ENCODE data around the gene IL1RAPL2. TPM values are rescaled to one million over a fixed set of nuclear protein-coding genes. Genes with fewer than 3 reads are reported as not detected.
"Not testable (repeated sequence)": the region's sequence is repeated elsewhere in the genome, so short reads cannot be mapped to it uniquely, and the experiment has no call there.

Gene IL1RAPL2
- total RNA-seq, 2 experiments from 2014 or later, result not detected

DNA sequence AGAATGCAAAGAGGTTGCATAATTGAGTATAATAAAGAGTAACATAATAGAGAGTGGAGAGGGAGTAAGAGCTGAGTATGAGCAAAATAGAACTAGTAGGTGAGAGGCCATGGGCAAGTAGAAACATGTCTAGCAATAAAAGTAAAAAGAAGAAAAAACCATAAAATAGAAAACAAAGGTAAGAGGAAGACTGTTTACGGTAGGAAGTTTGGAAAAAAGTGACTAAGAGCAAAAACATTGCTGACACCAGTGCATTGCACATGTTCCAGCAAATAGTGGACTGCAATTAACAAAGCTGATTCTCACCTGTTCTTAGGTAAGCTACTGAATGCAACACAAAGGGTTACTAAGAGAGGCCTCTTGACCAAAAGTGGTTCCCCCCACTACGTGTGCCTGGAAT lies 451.6 kb downstream of the IL1RAPL2 start:
- H3K27ac Mint-ChIP-seq, result no peak overlapping the region
- H3K4me3 Mint-ChIP-seq, result no peak overlapping the region
- H3K36me3 Mint-ChIP-seq (ENCODE audit: low read depth), result no peaks in the 10 kb centered on the region
- POLR2A ChIA-PET, result no interaction called here
- CTCF ChIA-PET, result interaction anchor here (1.2 kb wide), 1 partner anchor 10 kb away, joined by 4 read pairs; no protein-coding TSS in a partner anchor
- no peak for DNase-seq
- H3K9me3 Mint-ChIP-seq, result no peaks in the 10 kb centered on the region
- no peaks in the 10 kb centered on the region for H3K27me3 Mint-ChIP-seq
- H3K4me1 Mint-ChIP-seq, result no peaks in the 10 kb centered on the region

- Mint-ChIP-seq H3K27me3 (no peaks in the 10 kb centered on the region), H3K27ac (no peak overlapping the region), H3K36me3 (ENCODE audit: low read depth) (no peaks in the 10 kb centered on the region), H3K4me1 (no peaks in the 10 kb centered on the region), H3K4me3 (no peak overlapping the region), H3K9me3 (no peaks in the 10 kb centered on the region)
- ChIA-PET POLR2A (no interaction called here), CTCF (no interaction called here)
- no peak for DNase-seq
Observed at GRCh38 chrX:105018865-105019264, 452.9 kb downstream of the IL1RAPL2 start.

DNA sequence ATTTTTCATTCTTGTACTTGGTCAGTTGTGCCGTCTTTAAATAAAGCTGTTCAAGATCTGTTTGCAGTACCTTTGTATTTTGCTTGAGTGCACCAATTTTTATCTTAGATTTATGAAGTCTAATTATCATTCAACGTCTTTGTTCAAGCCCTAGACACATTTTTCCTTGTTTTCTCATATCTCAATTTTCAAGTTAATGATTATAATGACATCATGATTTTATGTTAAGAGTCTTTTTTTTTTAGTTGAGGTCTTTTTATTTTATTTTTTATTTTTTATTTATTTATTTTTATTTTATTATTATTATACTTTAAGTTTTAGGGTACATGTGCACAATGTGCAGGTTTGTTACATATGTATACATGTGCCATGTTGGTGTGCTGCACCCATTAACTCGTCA lies 463.0 kb downstream of the IL1RAPL2 start:
- H3K4me3 Mint-ChIP-seq; H3K4me1 Mint-ChIP-seq; H3K9me3 Mint-ChIP-seq; CTCF ChIA-PET; POLR2A ChIA-PET; H3K27me3 Mint-ChIP-seq; H3K27ac Mint-ChIP-seq; DNase-seq; H3K36me3 Mint-ChIP-seq (ENCODE audit: low read depth): not testable (repeated sequence)

DNA sequence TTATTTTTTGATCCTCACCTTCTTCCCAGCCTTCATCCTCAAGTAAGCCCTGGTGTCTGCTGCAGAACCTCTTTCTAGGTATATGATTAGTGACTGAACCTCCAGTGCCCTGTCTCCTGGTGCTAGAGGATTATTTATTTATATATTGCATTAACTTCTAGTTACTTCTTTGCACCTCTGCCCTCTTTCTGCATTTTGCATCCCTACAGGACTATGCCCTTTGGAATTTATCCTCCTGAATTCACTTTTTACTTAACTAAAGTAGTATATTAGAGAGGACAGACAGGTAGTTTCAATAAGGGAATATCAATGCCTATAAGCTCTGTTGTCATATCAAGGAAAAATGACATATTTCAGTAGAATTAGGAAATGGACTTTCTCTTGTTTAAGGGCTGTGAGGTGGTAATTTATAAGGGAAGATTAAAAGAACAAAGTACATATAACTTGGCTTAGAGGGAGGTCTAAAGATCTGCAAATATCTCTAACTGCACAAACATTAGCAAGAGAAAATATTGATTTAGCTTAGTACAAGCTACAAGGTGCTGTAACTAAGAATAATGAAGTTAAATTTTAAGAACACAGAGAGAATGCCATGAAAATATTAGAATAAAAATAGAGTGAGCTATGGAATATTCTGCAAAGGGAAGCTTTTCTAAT lies 472.8 kb downstream of the IL1RAPL2 start:
- no peaks in the 10 kb centered on the region for H3K36me3 Mint-ChIP-seq (ENCODE audit: low read depth)
- no peak overlapping the region for H3K27ac Mint-ChIP-seq
- no peak for DNase-seq
- CTCF ChIA-PET, result no interaction called here
- H3K4me3 Mint-ChIP-seq, result no peak overlapping the region
- H3K9me3 Mint-ChIP-seq, result no peaks in the 10 kb centered on the region
- H3K4me1 Mint-ChIP-seq, result no peaks in the 10 kb centered on the region
- no peaks in the 10 kb centered on the region for H3K27me3 Mint-ChIP-seq
- POLR2A ChIA-PET, result no interaction called here

DNA sequence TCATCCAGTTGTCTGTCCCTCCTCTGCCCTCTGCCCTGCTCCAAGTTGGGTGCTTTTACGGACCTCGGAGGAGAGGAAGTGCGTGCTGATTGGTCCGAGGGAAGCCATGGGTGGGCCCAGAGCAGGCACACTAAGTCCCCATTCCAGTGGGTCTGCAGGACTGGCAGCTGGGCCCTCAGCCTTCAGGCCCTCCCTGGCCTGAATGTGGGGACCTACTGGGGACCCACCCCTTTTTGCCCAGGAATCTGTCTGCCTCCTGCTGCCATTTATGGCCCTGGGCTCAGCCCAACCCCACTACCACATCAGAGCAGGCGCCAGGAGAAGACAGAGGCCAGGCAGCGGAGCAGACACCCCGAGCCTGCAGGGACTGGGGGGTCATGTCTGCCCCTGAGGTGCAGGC lies 484.9 kb downstream of the IL1RAPL2 start:
- Mint-ChIP-seq H3K4me1 (no peaks in the 10 kb centered on the region), H3K27me3 (no peaks in the 10 kb centered on the region), H3K9me3 (no peaks in the 10 kb centered on the region), H3K27ac (no peak overlapping the region), H3K36me3 (ENCODE audit: low read depth) (no peaks in the 10 kb centered on the region), H3K4me3 (no peak overlapping the region)
- no peak for DNase-seq
- ChIA-PET CTCF (no interaction called here), POLR2A (no interaction called here)

DNA sequence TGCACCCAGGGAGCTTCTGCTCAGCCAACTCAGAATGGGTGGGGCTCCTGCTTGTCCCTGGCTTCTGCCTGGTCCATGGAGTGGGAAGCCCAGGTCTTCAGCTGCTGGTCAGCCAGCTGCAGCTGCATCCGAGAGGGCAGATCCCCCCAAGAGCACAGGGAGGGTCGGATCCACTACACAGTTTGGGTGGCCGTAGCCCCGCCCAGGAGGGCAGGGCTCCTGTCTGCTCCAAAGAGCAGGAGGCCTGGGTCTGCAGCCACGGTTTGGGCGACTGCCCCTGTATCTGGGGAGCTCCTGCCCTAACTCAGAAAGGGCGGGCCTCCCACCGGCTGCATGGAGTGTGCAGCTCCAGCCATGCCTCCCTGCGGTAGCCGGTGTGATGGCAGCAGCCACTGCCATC lies 485.4 kb downstream of the IL1RAPL2 start:
- H3K27ac Mint-ChIP-seq, result no peak overlapping the region
- H3K27me3 Mint-ChIP-seq, result no peaks in the 10 kb centered on the region
- POLR2A ChIA-PET, result no interaction called here
- H3K9me3 Mint-ChIP-seq, result no peaks in the 10 kb centered on the region
- H3K4me1 Mint-ChIP-seq, result no peaks in the 10 kb centered on the region
- H3K4me3 Mint-ChIP-seq, result no peak overlapping the region
- CTCF ChIA-PET, result no interaction called here
- no peaks in the 10 kb centered on the region for H3K36me3 Mint-ChIP-seq (ENCODE audit: low read depth)
- DNase-seq, result no peak

GRCh38 chrX:105052926-105053325 lies 486.9 kb downstream of the IL1RAPL2 start:
- Mint-ChIP-seq H3K4me3 (no peak overlapping the region), H3K27me3 (no peaks in the 10 kb centered on the region), H3K4me1 (no peaks in the 10 kb centered on the region), H3K27ac (no peak overlapping the region), H3K36me3 (ENCODE audit: low read depth) (no peaks in the 10 kb centered on the region), H3K9me3 (no peaks in the 10 kb centered on the region)
- DNase-seq, result no peak
- ChIA-PET CTCF (no interaction called here), POLR2A (no interaction called here)

DNA sequence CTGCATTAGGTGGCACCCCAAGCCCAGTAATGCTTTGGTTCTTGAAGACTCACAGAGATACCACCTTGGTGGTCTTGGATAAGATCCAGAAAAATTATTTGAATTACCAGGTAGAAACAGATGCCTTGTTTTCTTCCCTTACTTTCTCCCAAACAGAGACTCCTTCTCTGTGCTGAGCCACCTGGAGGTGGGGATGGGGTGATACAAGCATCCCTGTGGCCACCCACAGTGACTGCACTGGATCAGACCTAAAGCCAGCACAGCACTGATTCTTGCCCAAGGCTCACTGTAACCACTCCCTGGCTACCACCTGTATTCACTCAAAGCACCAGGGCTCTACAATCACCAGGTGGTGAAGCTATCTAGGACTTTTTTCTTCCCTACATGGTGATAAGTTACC lies 497.7 kb downstream of the IL1RAPL2 start:
- Mint-ChIP-seq H3K36me3 (ENCODE audit: low read depth) (no peaks in the 10 kb centered on the region), H3K27ac (no peak overlapping the region), H3K27me3 (no peaks in the 10 kb centered on the region), H3K4me1 (no peaks in the 10 kb centered on the region), H3K9me3 (no peaks in the 10 kb centered on the region), H3K4me3 (no peak overlapping the region)
- DNase-seq, result no peak
- POLR2A ChIA-PET, result no interaction called here
- CTCF ChIA-PET, result no interaction called here

- H3K27ac Mint-ChIP-seq, result no peak overlapping the region
- no peak for DNase-seq
- CTCF ChIA-PET, result no interaction called here
- H3K9me3 Mint-ChIP-seq, result peaks cover 2% of the 10 kb centered on the region
- H3K4me1 Mint-ChIP-seq, result no peaks in the 10 kb centered on the region
- no peaks in the 10 kb centered on the region for H3K27me3 Mint-ChIP-seq
- POLR2A ChIA-PET, result no interaction called here
- H3K4me3 Mint-ChIP-seq, result no peak overlapping the region
- no peaks in the 10 kb centered on the region for H3K36me3 Mint-ChIP-seq (ENCODE audit: low read depth)
Observed at GRCh38 chrX:105098201-105098600, 532.2 kb downstream of the IL1RAPL2 start.

GRCh38 chrX:105098812-105099211 lies 532.8 kb downstream of the IL1RAPL2 start:
- Mint-ChIP-seq H3K9me3 (peaks cover 2% of the 10 kb centered on the region), H3K4me1 (no peaks in the 10 kb centered on the region), H3K27me3 (no peaks in the 10 kb centered on the region), H3K4me3 (no peak overlapping the region), H3K27ac (no peak overlapping the region), H3K36me3 (ENCODE audit: low read depth) (no peaks in the 10 kb centered on the region)
- POLR2A ChIA-PET, result no interaction called here
- no peak for DNase-seq
- CTCF ChIA-PET, result no interaction called here

GRCh38 chrX:105101378-105101777 lies 535.4 kb downstream of the IL1RAPL2 start:
- Mint-ChIP-seq H3K27me3 (no peaks in the 10 kb centered on the region), H3K36me3 (ENCODE audit: low read depth) (no peaks in the 10 kb centered on the region), H3K4me3 (no peak overlapping the region), H3K9me3 (peaks cover 2% of the 10 kb centered on the region), H3K27ac (no peak overlapping the region), H3K4me1 (no peaks in the 10 kb centered on the region)
- ChIA-PET CTCF (no interaction called here), POLR2A (no interaction called here)
- DNase-seq, result no peak

- CTCF ChIA-PET, result no interaction called here
- Mint-ChIP-seq H3K4me3 (no peak overlapping the region), H3K36me3 (ENCODE audit: low read depth) (no peaks in the 10 kb centered on the region), H3K27me3 (no peaks in the 10 kb centered on the region), H3K4me1 (no peaks in the 10 kb centered on the region), H3K27ac (no peak overlapping the region), H3K9me3 (no peaks in the 10 kb centered on the region)
- POLR2A ChIA-PET, result no interaction called here
- DNase-seq, result no peak
Observed at GRCh38 chrX:105109936-105110335, 543.9 kb downstream of the IL1RAPL2 start.

GRCh38 chrX:105114554-105115130 lies 548.6 kb downstream of the IL1RAPL2 start:
- Mint-ChIP-seq H3K4me1 (no peaks in the 10 kb centered on the region), H3K9me3 (no peaks in the 10 kb centered on the region)
- CTCF ChIA-PET, result no interaction called here

DNA sequence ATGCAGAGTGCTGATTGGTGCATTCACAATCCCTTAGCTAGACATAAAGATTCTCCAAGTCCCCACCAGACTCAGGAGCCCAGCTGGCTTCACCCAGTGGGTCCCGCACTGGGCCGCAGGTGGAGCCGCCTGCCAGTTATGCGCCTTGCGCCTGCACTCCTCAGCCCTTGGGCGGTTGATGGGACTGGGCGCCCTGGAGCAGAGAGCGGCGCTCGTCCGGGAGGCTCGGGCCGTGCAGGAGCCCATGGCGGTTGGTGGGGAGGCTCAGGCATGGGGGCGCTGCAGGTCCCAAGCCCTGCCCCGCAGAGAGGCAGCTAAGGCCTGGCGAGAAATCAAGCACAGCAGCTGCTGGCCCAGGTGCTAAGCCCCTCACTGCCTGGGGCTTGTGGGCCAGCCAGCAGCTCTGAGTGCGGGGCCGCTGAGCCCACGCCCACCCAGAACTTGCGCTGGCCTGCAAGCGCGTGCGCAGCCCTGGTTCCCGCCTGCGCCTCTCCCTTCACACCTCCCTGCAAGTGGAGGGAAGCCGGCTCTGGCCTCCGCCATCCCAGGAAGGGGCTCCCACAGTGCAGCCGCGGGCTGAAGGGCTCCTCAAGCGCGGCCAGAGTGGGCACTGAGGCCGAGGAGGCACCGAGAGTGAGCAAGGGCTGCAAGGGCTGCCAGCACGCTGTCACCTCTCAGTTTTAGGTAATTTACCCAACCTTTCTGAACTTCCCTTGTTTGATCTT lies 549.8 kb downstream of the IL1RAPL2 start:
- H3K9me3 Mint-ChIP-seq; DNase-seq; POLR2A ChIA-PET; H3K27ac Mint-ChIP-seq; CTCF ChIA-PET; H3K4me1 Mint-ChIP-seq; H3K27me3 Mint-ChIP-seq; H3K36me3 Mint-ChIP-seq (ENCODE audit: low read depth); H3K4me3 Mint-ChIP-seq: not testable (repeated sequence)

More at GRCh38 chrX:105114554-105115130, 548.6 kb downstream of the IL1RAPL2 start:
- Mint-ChIP-seq H3K36me3 (ENCODE audit: low read depth) (no peaks in the 10 kb centered on the region), H3K4me3 (no peak overlapping the region), H3K27me3 (no peaks in the 10 kb centered on the region), H3K27ac (no peak overlapping the region)
- no peak for DNase-seq
- POLR2A ChIA-PET, result no interaction called here

Data from activated CD4-positive, alpha-beta T cell treated with anti-CD3 and anti-CD28 coated beads, Interleukin-2, amount 10 ng/mL, durations not matched to agents 7 days and 5 days (primary cell).